Measurements from ENCODE around the gene ANKRD60. TPM values are rescaled to one million over a fixed set of nuclear protein-coding genes. Genes with fewer than 3 reads are reported as not detected.

ANKRD60 gene
- not detected for total RNA-seq
- long read RNA-seq = 0 reads

- Histone ChIP-seq H3K9me3 (replicated peaks) (no peaks in the 10 kb centered on the region), H3K4me1 (peaks cover 9% of the 10 kb centered on the region), H3K27me3 (ENCODE audit: low read depth) (peaks cover 56% of the 10 kb centered on the region), H3K4me3 (peak within 1 kb of the TSS; percentile 48), H3K27ac (replicated peaks) (no peak within 1 kb of the TSS), H3K36me3 (peaks cover 20% of the 10 kb centered on the region)
- DNase-seq = no peak
- intact Hi-C loops (cut with micrococcal nuclease) = no loop called here
- TF ChIP-seq, protein P1, sequence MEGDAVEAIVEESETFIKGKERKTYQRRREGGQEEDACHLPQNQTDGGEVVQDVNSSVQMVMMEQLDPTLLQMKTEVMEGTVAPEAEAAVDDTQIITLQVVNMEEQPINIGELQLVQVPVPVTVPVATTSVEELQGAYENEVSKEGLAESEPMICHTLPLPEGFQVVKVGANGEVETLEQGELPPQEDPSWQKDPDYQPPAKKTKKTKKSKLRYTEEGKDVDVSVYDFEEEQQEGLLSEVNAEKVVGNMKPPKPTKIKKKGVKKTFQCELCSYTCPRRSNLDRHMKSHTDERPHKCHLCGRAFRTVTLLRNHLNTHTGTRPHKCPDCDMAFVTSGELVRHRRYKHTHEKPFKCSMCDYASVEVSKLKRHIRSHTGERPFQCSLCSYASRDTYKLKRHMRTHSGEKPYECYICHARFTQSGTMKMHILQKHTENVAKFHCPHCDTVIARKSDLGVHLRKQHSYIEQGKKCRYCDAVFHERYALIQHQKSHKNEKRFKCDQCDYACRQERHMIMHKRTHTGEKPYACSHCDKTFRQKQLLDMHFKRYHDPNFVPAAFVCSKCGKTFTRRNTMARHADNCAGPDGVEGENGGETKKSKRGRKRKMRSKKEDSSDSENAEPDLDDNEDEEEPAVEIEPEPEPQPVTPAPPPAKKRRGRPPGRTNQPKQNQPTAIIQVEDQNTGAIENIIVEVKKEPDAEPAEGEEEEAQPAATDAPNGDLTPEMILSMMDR (IDR thresholded peaks at IDR 0.05; ENCODE audit: borderline replicate concordance) = no peak
Measured at GRCh38 chr20:58228484-58229197, at the start of gene ANKRD60. Gene ANKRD60 (minus strand): TSS chr20:58228653. CDS start chr20:58228653, 0 bp downstream.

GRCh38 chr20:58277578-58278472 lies 49.4 kb upstream of the ANKRD60 start:
- Histone ChIP-seq H3K36me3 (no peaks in the 10 kb centered on the region), H3K27me3 (ENCODE audit: low read depth) (no peaks in the 10 kb centered on the region), H3K4me3 (no peak overlapping the region), H3K4me1 (no peaks in the 10 kb centered on the region), H3K27ac (replicated peaks) (no peak overlapping the region), H3K9me3 (replicated peaks) (peaks cover 6% of the 10 kb centered on the region)
- no peak for DNase-seq
- intact Hi-C loops (cut with micrococcal nuclease) = no loop called here
- TF ChIP-seq, protein P1 (IDR thresholded peaks at IDR 0.05; ENCODE audit: borderline replicate concordance) = no peak

- no peak for DNase-seq
- intact Hi-C loops (cut with micrococcal nuclease) = no loop called here
- Histone ChIP-seq H3K27ac (replicated peaks) (no peak overlapping the region), H3K27me3 (ENCODE audit: low read depth) (no peaks in the 10 kb centered on the region), H3K4me3 (no peak overlapping the region), H3K36me3 (no peaks in the 10 kb centered on the region), H3K4me1 (no peaks in the 10 kb centered on the region), H3K9me3 (replicated peaks) (peaks cover 6% of the 10 kb centered on the region)
- TF ChIP-seq, protein P1 (IDR thresholded peaks at IDR 0.05; ENCODE audit: borderline replicate concordance) = no peak
Measured at GRCh38 chr20:58277107-58277506, 48.7 kb upstream of the ANKRD60 start.

DNA sequence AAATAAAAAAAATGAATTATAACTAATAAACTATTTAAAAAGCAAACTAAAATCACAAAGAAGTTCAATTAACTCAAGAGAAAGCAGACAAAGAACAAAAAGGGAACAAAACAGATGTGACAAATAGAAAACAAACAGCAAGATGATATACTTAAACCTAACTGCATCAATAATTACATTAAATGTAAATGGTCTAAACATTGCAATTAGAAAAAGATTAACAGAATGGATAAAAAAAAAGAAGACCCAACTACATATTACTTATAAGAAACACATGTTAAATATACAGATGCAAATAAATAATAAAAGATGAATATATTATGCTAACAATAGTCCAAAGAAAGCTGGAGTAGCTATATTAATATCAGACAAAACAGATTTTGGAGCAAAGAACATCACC lies 45.9 kb upstream of the ANKRD60 start:
- H3K4me1 ChIP-seq = peaks cover under 1% of the 10 kb centered on the region
- H3K9me3 ChIP-seq (replicated peaks) = peaks cover 6% of the 10 kb centered on the region
- no peak overlapping the region for H3K27ac ChIP-seq (replicated peaks)
- TF ChIP-seq, protein P1 (IDR thresholded peaks at IDR 0.05; ENCODE audit: borderline replicate concordance) = no peak
- no peak for DNase-seq
- intact Hi-C loops (cut with micrococcal nuclease) = no loop called here
- no peak overlapping the region for H3K4me3 ChIP-seq
- H3K36me3 ChIP-seq = peaks cover 27% of the 10 kb centered on the region
- H3K27me3 ChIP-seq (ENCODE audit: low read depth) = no peaks in the 10 kb centered on the region

GRCh38 chr20:58271606-58272351 lies 43.3 kb upstream of the ANKRD60 start:
- Histone ChIP-seq H3K27ac (replicated peaks) (no peak overlapping the region), H3K4me1 (peaks cover 7% of the 10 kb centered on the region), H3K9me3 (replicated peaks) (peaks cover 6% of the 10 kb centered on the region), H3K36me3 (peaks cover 40% of the 10 kb centered on the region), H3K27me3 (ENCODE audit: low read depth) (no peaks in the 10 kb centered on the region), H3K4me3 (no peak overlapping the region)
- intact Hi-C loops (cut with micrococcal nuclease) = no loop called here
- DNase-seq = no peak
- TF ChIP-seq, protein P1 (IDR thresholded peaks at IDR 0.05; ENCODE audit: borderline replicate concordance) = no peak

All from left ventricle myocardium inferior (tissue), 1 donor.